Prostate gland (tissue), 2 donors: Measurements from ENCODE around the gene KTN1.

Experiments
- POLR2A ChIP-seq: fragments of 450-650 bp; IDR thresholded peaks from one replicate; pipeline ENCODE4 v1.6.1; 2016; ENCODE audit warnings: antibody characterized with exemption, mild to moderate bottlenecking
- POLR2AphosphoS5 ChIP-seq: sonication (generic); formaldehyde crosslinking; IDR thresholded peaks from one replicate; pipeline ENCODE4 v1.6.1; 2017; ENCODE audit warnings: antibody characterized with exemption
- TF ChIP-seq, protein P1 (sequence below), 4 experiments: fragments of 200-600 bp in 2 of 4; fragments of 450-650 bp in 2 of 4; sonication (generic) in 2 of 4; IDR thresholded peaks; 1 replicate in 3 of 4; 2 replicates in 1 of 4; pipeline ENCODE4 v1.5.1; 2016 to 2019; ENCODE audit warnings: antibody characterized with exemption in 4 of 4, mild to moderate bottlenecking in 2 of 4, moderate library complexity in 2 of 4

GRCh38 chr14:55706893-55707292, 126.9 kb downstream of the KTN1 start:
- TF ChIP-seq, protein P1, sequence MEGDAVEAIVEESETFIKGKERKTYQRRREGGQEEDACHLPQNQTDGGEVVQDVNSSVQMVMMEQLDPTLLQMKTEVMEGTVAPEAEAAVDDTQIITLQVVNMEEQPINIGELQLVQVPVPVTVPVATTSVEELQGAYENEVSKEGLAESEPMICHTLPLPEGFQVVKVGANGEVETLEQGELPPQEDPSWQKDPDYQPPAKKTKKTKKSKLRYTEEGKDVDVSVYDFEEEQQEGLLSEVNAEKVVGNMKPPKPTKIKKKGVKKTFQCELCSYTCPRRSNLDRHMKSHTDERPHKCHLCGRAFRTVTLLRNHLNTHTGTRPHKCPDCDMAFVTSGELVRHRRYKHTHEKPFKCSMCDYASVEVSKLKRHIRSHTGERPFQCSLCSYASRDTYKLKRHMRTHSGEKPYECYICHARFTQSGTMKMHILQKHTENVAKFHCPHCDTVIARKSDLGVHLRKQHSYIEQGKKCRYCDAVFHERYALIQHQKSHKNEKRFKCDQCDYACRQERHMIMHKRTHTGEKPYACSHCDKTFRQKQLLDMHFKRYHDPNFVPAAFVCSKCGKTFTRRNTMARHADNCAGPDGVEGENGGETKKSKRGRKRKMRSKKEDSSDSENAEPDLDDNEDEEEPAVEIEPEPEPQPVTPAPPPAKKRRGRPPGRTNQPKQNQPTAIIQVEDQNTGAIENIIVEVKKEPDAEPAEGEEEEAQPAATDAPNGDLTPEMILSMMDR (IDR thresholded peaks at IDR 0.05): no peak
- TF ChIP-seq POLR2AphosphoS5 (no peak), POLR2A (no peak)
